ENCODE data around the gene TCERG1L.

Gene TCERG1L

GRCh38 chr10:131089150-131089549 lies 222.4 kb downstream of the TCERG1L start:
- no peak overlapping the region for H3K27ac ChIP-seq (replicated peaks)
- TF ChIP-seq SPI1 (IDR thresholded peaks at IDR 0.05; ENCODE audit: borderline replicate concordance, low read depth): no peak
- TF ChIP-seq CTCF (IDR thresholded peaks at IDR 0.05; ENCODE audit: insufficient read depth, low read length): no peak
- TF ChIP-seq POLR2AphosphoS5 (IDR thresholded peaks at IDR 0.05; ENCODE audit: low read depth): no peak
- TF ChIP-seq GABPA (IDR thresholded peaks at IDR 0.05; ENCODE audit: low read depth): no peak
- no peak for TF ChIP-seq REST (IDR thresholded peaks at IDR 0.05; ENCODE audit: insufficient replicate concordance, low read depth)
- H3K4me3 ChIP-seq (replicated peaks; ENCODE audit: insufficient read depth, low read length): no peak overlapping the region
- no peak for DNase-seq (ENCODE audit: low read depth in 1 of 2, low spot score in 1 of 2)
- H3K27me3 ChIP-seq (ENCODE audit: insufficient read depth, poor library complexity, severe bottlenecking): no peaks in the 10 kb centered on the region

GRCh38 chr10:131088619-131089018 lies 222.9 kb downstream of the TCERG1L start:
- H3K4me3 ChIP-seq (replicated peaks; ENCODE audit: insufficient read depth, low read length): no peak overlapping the region
- no peak for TF ChIP-seq SPI1 (IDR thresholded peaks at IDR 0.05; ENCODE audit: borderline replicate concordance, low read depth)
- no peak for TF ChIP-seq CTCF (IDR thresholded peaks at IDR 0.05; ENCODE audit: insufficient read depth, low read length)
- TF ChIP-seq GABPA (IDR thresholded peaks at IDR 0.05; ENCODE audit: low read depth): no peak
- TF ChIP-seq POLR2AphosphoS5 (IDR thresholded peaks at IDR 0.05; ENCODE audit: low read depth): no peak
- no peak for TF ChIP-seq REST (IDR thresholded peaks at IDR 0.05; ENCODE audit: insufficient replicate concordance, low read depth)
- no peak for DNase-seq (ENCODE audit: low read depth in 1 of 2, low spot score in 1 of 2)
- H3K27me3 ChIP-seq (ENCODE audit: insufficient read depth, poor library complexity, severe bottlenecking): no peaks in the 10 kb centered on the region
- H3K27ac ChIP-seq (replicated peaks): no peak overlapping the region

GRCh38 chr10:131087464-131088215 lies 223.9 kb downstream of the TCERG1L start:
- Histone ChIP-seq H3K27ac (replicated peaks) (no peak overlapping the region), H3K4me3 (replicated peaks; ENCODE audit: insufficient read depth, low read length) (no peak overlapping the region), H3K27me3 (ENCODE audit: insufficient read depth, poor library complexity, severe bottlenecking) (no peaks in the 10 kb centered on the region)
- no peak for DNase-seq (ENCODE audit: low read depth in 1 of 2, low spot score in 1 of 2)
- no peak for TF ChIP-seq POLR2AphosphoS5 (IDR thresholded peaks at IDR 0.05; ENCODE audit: low read depth)
- no peak for TF ChIP-seq CTCF (IDR thresholded peaks at IDR 0.05; ENCODE audit: insufficient read depth, low read length)
- no peak for TF ChIP-seq GABPA (IDR thresholded peaks at IDR 0.05; ENCODE audit: low read depth)

- Histone ChIP-seq H3K27me3 (ENCODE audit: insufficient read depth, poor library complexity, severe bottlenecking) (no peaks in the 10 kb centered on the region), H3K27ac (replicated peaks) (no peak overlapping the region), H3K4me3 (replicated peaks; ENCODE audit: insufficient read depth, low read length) (no peak overlapping the region)
- no peak for TF ChIP-seq SPI1 (IDR thresholded peaks at IDR 0.05; ENCODE audit: borderline replicate concordance, low read depth)
- TF ChIP-seq POLR2AphosphoS5 (IDR thresholded peaks at IDR 0.05; ENCODE audit: low read depth): no peak
- no peak for TF ChIP-seq CTCF (IDR thresholded peaks at IDR 0.05; ENCODE audit: insufficient read depth, low read length)
- no peak for TF ChIP-seq REST (IDR thresholded peaks at IDR 0.05; ENCODE audit: insufficient replicate concordance, low read depth)
- no peak for TF ChIP-seq GABPA (IDR thresholded peaks at IDR 0.05; ENCODE audit: low read depth)
- no peak for DNase-seq (ENCODE audit: low read depth in 1 of 2, low spot score in 1 of 2)
Measured at GRCh38 chr10:131086511-131086910, 225.0 kb downstream of the TCERG1L start.
